Upper lobe of right lung (tissue), 1 donor: ENCODE results near the gene SPPL2B. TPM values are rescaled to one million over a fixed set of nuclear protein-coding genes. Genes with fewer than 3 reads are reported as not detected.

Experiments
- ATAC-seq: fragments of 200-7000 bp; cut with Tn5 transposase; one replicate; pipeline ENCODE4 v1.9.1; 2020; ENCODE audit warnings: mild to moderate bottlenecking, moderate library complexity
- DNase-seq: peaks from one replicate; pipeline ENCODE4 v3.0.0-alpha.2; 2020
- H3K27ac ChIP-seq: fragments of 200-600 bp; one replicate; pipeline ENCODE4 v1.8.0; 2022
- H3K27me3 ChIP-seq: fragments of 200-600 bp; one replicate; pipeline ENCODE4 v1.8.0; 2022; ENCODE audit warnings: mild to moderate bottlenecking
- H3K36me3 ChIP-seq: fragments of 200-600 bp; one replicate; pipeline ENCODE4 v1.8.0; 2022
- H3K4me1 ChIP-seq: fragments of 200-600 bp; one replicate; pipeline ENCODE4 v1.8.0; 2022
- H3K4me3 ChIP-seq: fragments of 200-600 bp; one replicate; pipeline ENCODE4 v1.8.0; 2022; ENCODE audit warnings: mild to moderate bottlenecking
- H3K9me3 ChIP-seq: fragments of 200-600 bp; one replicate; pipeline ENCODE4 v1.8.0; 2022
- CTCF ChIP-seq: fragments of 200-600 bp; IDR thresholded peaks from one replicate; pipeline ENCODE4 v1.8.0; 2022; ENCODE audit warnings: antibody characterized with exemption
- intact Hi-C: fragments of 100-400 bp; cut with DNase I; formaldehyde crosslinking; loops from one replicate; pipeline ENCODE4 v1.11.0; 2022
- total RNA-seq: library from RNA; stranded (reverse); fragmentation: NEBNext Ultra II Directional; extraction: Animal tissue kit (Norgen Biotek cat#: 25700); gene quantifications from one replicate; pipeline ENCODE4 v1.2.1, GENCODE V29; 2021
- donor health status: DM: no; HTN: yes; CAD: no; lungs with severe emphysema.

Gene SPPL2B
- total RNA-seq, 1 donor from 2014 or later, result 50.9 TPM

GRCh38 chr19:2376784-2377519 is 48.5 kb downstream of the SPPL2B start:
- Histone ChIP-seq H3K4me1 (no peaks in the 10 kb centered on the region), H3K36me3 (no peaks in the 10 kb centered on the region), H3K9me3 (peaks cover 3% of the 10 kb centered on the region), H3K27me3 (no peaks in the 10 kb centered on the region), H3K27ac (no peak overlapping the region), H3K4me3 (no peak overlapping the region)
- DNase-seq (no peak), ATAC-seq (no peak)
- intact Hi-C loops, result no loop called here
- TF ChIP-seq CTCF, result no peak

GRCh38 chr19:2380567-2380966 is 52.1 kb downstream of the SPPL2B start:
- H3K4me3 ChIP-seq, result no peak overlapping the region
- H3K4me1 ChIP-seq, result no peaks in the 10 kb centered on the region
- ATAC-seq (no peak), DNase-seq (no peak)
- no peak for TF ChIP-seq CTCF
- no peak overlapping the region for H3K27ac ChIP-seq
- H3K9me3 ChIP-seq, result peaks cover 3% of the 10 kb centered on the region
- H3K36me3 ChIP-seq, result no peaks in the 10 kb centered on the region
- H3K27me3 ChIP-seq, result no peaks in the 10 kb centered on the region
- intact Hi-C loops, result no loop called here

GRCh38 chr19:2381148-2381820 is 52.8 kb downstream of the SPPL2B start:
- ATAC-seq (no peak), DNase-seq (no peak)
- intact Hi-C loops, result no loop called here
- Histone ChIP-seq H3K4me1 (no peaks in the 10 kb centered on the region), H3K4me3 (no peak overlapping the region), H3K27ac (no peak overlapping the region), H3K27me3 (no peaks in the 10 kb centered on the region), H3K9me3 (peaks cover 3% of the 10 kb centered on the region), H3K36me3 (no peaks in the 10 kb centered on the region)
- no peak for TF ChIP-seq CTCF

- no peaks in the 10 kb centered on the region for H3K36me3 ChIP-seq
- peaks cover 3% of the 10 kb centered on the region for H3K9me3 ChIP-seq
- no peak for TF ChIP-seq CTCF
- no peaks in the 10 kb centered on the region for H3K4me1 ChIP-seq
- ATAC-seq (no peak), DNase-seq (no peak)
- no peak overlapping the region for H3K4me3 ChIP-seq
- no peak overlapping the region for H3K27ac ChIP-seq
- H3K27me3 ChIP-seq, result no peaks in the 10 kb centered on the region
- intact Hi-C loops, result no loop called here
These were observed 54.2 kb downstream of the SPPL2B start for GRCh38 chr19:2382530-2383222.

GRCh38 chr19:2385053-2385721 is 56.7 kb downstream of the SPPL2B start:
- intact Hi-C loops, result no loop called here
- TF ChIP-seq CTCF, result no peak
- ATAC-seq (peak; percentile 38), DNase-seq (no peak)
- Histone ChIP-seq H3K4me3 (no peak overlapping the region), H3K9me3 (peaks cover 3% of the 10 kb centered on the region), H3K27me3 (no peaks in the 10 kb centered on the region), H3K36me3 (no peaks in the 10 kb centered on the region), H3K4me1 (no peaks in the 10 kb centered on the region), H3K27ac (no peak overlapping the region)
